Glutamatergic neuron (in vitro differentiated cells): Measurements from ENCODE around the gene PTPRM. TPM values are rescaled to one million over a fixed set of nuclear protein-coding genes. Genes with fewer than 3 reads are reported as not detected.

Experiments used
- DNase-seq: peaks from one replicate; pipeline ENCODE4 v3.0.0; 2022
- H3K27ac Mint-ChIP-seq: one replicate; pipeline ENCODE4 v1.8.0; 2020; ENCODE audit warnings: mild to moderate bottlenecking, mixed read lengths, inconsistent platforms; ENCODE audit not compliant: unreplicated experiment
- H3K27me3 Mint-ChIP-seq: one replicate; pipeline ENCODE4 v1.8.0; 2020; ENCODE audit warnings: mild to moderate bottlenecking, moderate library complexity, mixed read lengths, inconsistent platforms; ENCODE audit not compliant: unreplicated experiment
- H3K36me3 Mint-ChIP-seq: one replicate; pipeline ENCODE4 v1.8.0; 2020; ENCODE audit warnings: mild to moderate bottlenecking, mixed read lengths, inconsistent platforms; ENCODE audit not compliant: unreplicated experiment
- H3K4me1 Mint-ChIP-seq: one replicate; pipeline ENCODE4 v1.8.0; 2020; ENCODE audit warnings: mild to moderate bottlenecking, low read depth, mixed read lengths, inconsistent platforms; ENCODE audit not compliant: unreplicated experiment
- H3K4me3 Mint-ChIP-seq: one replicate; pipeline ENCODE4 v1.8.0; 2020; ENCODE audit warnings: mild to moderate bottlenecking, mixed read lengths, inconsistent platforms; ENCODE audit not compliant: unreplicated experiment
- H3K9me3 Mint-ChIP-seq: one replicate; pipeline ENCODE4 v1.8.0; 2020; ENCODE audit warnings: mild to moderate bottlenecking, moderate library complexity, mixed read lengths, inconsistent platforms; ENCODE audit not compliant: unreplicated experiment
- total RNA-seq: library from RNA; stranded (reverse); fragmentation: NEBNext Ultra II Directional; extraction: Animal tissue kit (Norgen Biotek cat#: 25700); gene quantifications from one replicate; pipeline ENCODE4 v1.2.1, GENCODE V29; 2021; ENCODE audit not compliant: unreplicated experiment
- TF ChIP-seq, protein P1 (sequence below): fragments of 200-600 bp; sonication (generic); IDR thresholded peaks from one replicate; pipeline ENCODE4 v1.5.0; 2021; ENCODE audit not compliant: partially characterized antibody, unreplicated experiment

Gene PTPRM
- total RNA-seq, 1 donor from 2014 or later: 23.9 TPM

DNA sequence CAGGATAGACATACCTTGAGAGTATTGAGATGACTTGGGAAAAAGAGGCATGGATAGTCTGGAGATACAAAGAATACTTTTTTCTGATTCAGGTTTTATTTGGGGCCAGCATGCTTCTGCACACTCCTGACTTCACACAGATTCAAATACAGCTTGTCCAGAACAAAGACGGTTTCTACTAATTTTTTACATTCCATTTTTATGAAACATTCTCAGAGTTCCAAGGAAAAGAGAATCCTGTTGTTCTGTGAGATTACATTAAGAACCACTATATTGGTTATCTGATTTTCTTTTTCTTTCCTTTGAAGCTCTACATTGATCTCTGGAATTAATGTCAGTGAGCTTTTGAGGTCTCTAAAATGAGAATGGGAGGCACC lies 41.0 kb downstream of the PTPRM start:
- Mint-ChIP-seq H3K4me3 (no peak overlapping the region), H3K27me3 (no peaks in the 10 kb centered on the region), H3K9me3 (no peaks in the 10 kb centered on the region), H3K27ac (no peak overlapping the region), H3K36me3 (no peaks in the 10 kb centered on the region), H3K4me1 (peaks cover 10% of the 10 kb centered on the region)
- TF ChIP-seq, protein P1, sequence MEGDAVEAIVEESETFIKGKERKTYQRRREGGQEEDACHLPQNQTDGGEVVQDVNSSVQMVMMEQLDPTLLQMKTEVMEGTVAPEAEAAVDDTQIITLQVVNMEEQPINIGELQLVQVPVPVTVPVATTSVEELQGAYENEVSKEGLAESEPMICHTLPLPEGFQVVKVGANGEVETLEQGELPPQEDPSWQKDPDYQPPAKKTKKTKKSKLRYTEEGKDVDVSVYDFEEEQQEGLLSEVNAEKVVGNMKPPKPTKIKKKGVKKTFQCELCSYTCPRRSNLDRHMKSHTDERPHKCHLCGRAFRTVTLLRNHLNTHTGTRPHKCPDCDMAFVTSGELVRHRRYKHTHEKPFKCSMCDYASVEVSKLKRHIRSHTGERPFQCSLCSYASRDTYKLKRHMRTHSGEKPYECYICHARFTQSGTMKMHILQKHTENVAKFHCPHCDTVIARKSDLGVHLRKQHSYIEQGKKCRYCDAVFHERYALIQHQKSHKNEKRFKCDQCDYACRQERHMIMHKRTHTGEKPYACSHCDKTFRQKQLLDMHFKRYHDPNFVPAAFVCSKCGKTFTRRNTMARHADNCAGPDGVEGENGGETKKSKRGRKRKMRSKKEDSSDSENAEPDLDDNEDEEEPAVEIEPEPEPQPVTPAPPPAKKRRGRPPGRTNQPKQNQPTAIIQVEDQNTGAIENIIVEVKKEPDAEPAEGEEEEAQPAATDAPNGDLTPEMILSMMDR: no peak
- no peak for DNase-seq

DNA sequence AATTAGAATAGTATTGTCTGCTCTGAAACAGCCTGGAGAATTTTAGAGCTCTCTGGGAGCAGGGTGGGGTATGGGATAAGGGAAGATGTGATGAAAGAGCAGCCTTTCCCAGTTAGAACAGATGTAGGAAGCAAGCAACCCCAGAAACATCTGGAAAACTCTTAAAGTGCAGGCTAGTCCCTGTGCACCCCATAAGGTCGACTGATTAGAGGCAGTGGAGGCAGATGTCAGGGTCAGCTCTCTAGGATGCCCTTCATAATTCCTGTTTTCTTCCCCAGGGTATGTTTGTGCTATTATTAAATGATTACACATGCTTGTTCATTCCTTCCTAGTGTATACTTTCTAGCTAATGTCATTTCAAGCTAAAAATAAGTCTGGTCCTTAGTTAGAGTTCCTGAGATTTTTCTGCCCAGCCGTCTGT lies 41.7 kb downstream of the PTPRM start:
- peaks cover 6% of the 10 kb centered on the region for H3K4me1 Mint-ChIP-seq
- H3K27ac Mint-ChIP-seq: no peak overlapping the region
- no peaks in the 10 kb centered on the region for H3K9me3 Mint-ChIP-seq
- DNase-seq: no peak
- H3K4me3 Mint-ChIP-seq: no peak overlapping the region
- H3K27me3 Mint-ChIP-seq: no peaks in the 10 kb centered on the region
- TF ChIP-seq, protein P1: no peak
- H3K36me3 Mint-ChIP-seq: no peaks in the 10 kb centered on the region

DNA sequence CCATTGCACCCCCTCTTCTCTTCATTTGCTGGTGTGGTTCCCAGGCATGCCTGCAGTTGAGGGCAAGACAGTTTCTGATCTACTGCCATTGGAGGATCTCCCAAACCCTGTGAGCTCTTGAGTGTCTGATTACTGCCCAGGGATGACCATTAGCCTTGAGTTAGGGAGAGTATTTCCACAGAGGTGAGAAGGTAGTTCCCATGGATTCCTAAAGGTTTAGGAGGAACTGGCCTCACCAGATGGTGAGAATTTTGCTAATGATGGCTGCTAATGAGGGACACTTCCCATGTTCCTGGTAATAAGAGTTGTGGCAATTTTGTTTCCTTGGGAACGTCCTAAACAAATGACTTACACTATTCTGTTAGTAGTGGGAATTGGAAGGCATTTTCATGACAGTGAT lies 42.5 kb downstream of the PTPRM start:
- TF ChIP-seq, protein P1: no peak
- Mint-ChIP-seq H3K27ac (no peak overlapping the region), H3K27me3 (no peaks in the 10 kb centered on the region), H3K4me3 (no peak overlapping the region), H3K4me1 (peaks cover 6% of the 10 kb centered on the region), H3K36me3 (no peaks in the 10 kb centered on the region), H3K9me3 (no peaks in the 10 kb centered on the region)
- DNase-seq: no peak

DNA sequence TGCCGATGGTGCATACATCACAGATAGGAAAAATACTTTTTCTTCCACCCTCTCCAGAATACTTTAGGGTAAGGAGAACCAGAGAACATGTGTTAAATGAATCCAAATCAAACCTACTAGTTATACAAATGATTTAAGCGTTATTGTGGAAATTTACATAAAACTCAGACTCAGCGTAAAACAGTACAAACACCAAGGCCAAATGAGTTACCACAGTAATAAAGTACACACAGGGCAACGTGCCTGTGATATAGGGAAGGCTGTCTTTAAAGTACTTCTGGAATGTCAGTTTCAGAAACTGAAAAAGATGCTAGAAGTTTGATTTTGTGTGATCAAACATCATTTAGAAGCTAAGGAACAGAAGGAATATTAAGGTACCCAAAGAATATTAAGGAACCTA lies 46.9 kb downstream of the PTPRM start:
- H3K9me3 Mint-ChIP-seq: no peaks in the 10 kb centered on the region
- TF ChIP-seq, protein P1: no peak
- H3K36me3 Mint-ChIP-seq: no peaks in the 10 kb centered on the region
- no peak overlapping the region for H3K27ac Mint-ChIP-seq
- no peaks in the 10 kb centered on the region for H3K27me3 Mint-ChIP-seq
- no peak for DNase-seq
- peaks cover 8% of the 10 kb centered on the region for H3K4me1 Mint-ChIP-seq
- H3K4me3 Mint-ChIP-seq: no peak overlapping the region

DNA sequence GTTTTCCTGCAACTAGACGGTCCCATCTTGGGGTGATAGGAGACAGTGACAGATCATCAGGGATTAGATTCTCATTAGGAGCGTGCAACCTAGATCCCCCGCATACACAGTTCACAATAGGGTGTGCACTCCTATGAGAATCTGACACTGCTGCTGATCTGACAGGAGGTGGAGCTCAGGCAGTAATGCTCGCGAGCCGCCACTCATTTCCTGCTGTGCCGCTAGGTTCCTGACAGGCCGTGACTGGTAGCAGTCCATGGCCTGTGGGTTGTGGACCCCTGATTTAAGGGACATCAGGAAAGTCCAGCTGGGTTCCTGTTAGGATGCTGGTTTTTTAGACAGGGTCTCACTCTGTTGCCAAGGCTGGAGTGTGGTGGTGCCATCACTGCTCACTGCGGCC lies 48.7 kb downstream of the PTPRM start:
- Mint-ChIP-seq H3K36me3 (no peaks in the 10 kb centered on the region), H3K9me3 (no peaks in the 10 kb centered on the region), H3K27me3 (no peaks in the 10 kb centered on the region), H3K4me1 (peaks cover 18% of the 10 kb centered on the region), H3K4me3 (no peak overlapping the region), H3K27ac (no peak overlapping the region)
- TF ChIP-seq, protein P1: no peak
- DNase-seq: no peak
